GM12892 (cell line): ENCODE results near the gene TTC36.

Source experiments
- DNase-seq: peaks from one replicate; pipeline ENCODE4 v3.0.0; 2011; ENCODE audit not compliant: insufficient read length
- FAIRE-seq: peaks from 2 replicates; lab custom pipeline; 2011; peaks lifted over from hg19 to GRCh38; lab: Jason Lieb, UNC
- POLR2A ChIP-seq: IDR thresholded peaks from 2 replicates; pipeline ENCODE4 v1.6.1; 2011; ENCODE audit warnings: low read depth, low read length, control low read depth
- POLR2AphosphoS5 ChIP-seq: IDR thresholded peaks from 2 replicates; pipeline ENCODE4 v1.6.1; 2011; ENCODE audit warnings: low read depth, low read length, control low read depth
- TAF1 ChIP-seq: IDR thresholded peaks from 2 replicates; pipeline ENCODE4 v1.6.1; 2011; ENCODE audit warnings: low read depth, mild to moderate bottlenecking, control low read depth, low read length, borderline replicate concordance

Gene TTC36

GRCh38 chr11:118524356-118524755 lies 2.9 kb upstream of the TTC36 start:
- FAIRE-seq, result no peak
- no peak for TF ChIP-seq POLR2A
- no peak for TF ChIP-seq TAF1
- no peak for TF ChIP-seq POLR2AphosphoS5

DNA sequence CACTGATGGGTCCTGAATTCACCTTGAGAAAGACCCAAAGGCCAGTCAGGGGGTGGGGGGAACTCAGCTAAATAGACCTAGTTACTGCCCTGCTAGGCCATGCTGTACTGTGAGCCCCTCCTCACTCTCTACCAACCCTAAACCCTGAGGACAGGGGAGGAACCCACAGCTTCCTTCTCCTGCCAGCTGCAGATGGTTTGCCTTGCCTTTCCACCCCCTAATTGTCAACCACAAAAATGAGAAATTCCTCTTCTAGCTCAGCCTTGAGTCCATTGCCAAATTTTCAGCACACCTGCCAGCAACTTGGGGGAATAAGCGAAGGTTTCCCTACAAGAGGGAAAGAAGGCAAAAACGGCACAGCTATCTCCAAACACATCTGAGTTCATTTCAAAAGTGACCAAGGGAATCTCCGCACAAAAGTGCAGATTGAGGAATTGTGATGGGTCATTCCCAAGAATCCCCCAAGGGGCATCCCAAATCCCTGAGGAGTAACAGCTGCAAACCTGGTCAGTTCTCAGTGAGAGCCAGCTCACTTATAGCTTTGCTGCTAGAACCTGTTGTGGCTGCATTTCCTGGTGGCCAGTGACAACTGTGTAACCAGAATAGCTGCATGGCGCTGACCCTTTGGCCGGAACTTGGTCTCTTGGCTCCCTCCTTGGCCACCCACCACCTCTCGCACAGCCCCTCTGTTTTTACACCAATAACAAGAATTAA lies 2.4 kb upstream of the TTC36 start:
- FAIRE-seq (no peak), DNase-seq (no peak)
- TF ChIP-seq POLR2AphosphoS5 (no peak), TAF1 (no peak), POLR2A (no peak)

More at GRCh38 chr11:118524356-118524755, 2.9 kb upstream of the TTC36 start:
- DNase-seq, result no peak

DNA sequence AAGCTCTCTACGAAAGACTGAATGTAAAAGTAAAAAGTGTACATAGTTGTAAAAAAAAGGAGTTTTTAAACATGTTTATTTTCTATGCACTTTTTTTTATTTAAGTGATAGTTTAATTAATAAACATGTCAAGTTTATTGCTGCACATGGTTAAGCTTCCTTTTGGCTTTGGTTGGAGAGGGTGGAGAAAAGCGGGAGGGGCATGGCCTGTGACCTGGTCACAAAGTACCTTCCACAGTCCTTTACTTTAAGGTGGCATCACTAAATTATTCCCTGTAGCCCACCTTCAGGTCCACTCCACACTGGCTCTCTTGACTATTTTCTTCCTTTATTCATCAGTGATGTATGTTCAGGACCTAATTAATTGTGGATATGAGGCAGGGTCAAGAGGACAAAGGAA lies 586 bp upstream of the TTC36 start:
- TF ChIP-seq TAF1 (no peak), POLR2A (0 out of 2 replicates have a peak, but pooled peaks have one; percentile 1)
- FAIRE-seq (no peak), DNase-seq (no peak)

DNA sequence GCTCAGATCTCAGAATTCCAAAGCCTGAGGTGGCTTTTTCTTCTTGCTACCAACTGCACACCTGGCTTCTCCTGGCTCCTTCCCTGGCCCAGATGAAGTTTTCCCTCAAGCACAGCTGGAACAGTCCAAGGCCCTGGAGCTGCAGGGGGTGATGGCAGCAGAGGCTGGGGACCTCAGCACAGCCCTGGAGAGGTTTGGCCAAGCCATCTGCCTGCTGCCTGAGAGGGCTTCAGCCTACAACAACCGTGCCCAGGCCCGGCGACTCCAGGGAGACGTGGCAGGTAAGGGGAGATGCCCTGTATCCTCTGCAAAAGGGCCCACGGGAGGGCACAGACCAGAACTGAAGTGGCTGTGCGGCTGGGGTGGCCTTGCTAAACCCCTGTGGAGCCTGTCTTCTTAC lies 1.2 kb downstream of the TTC36 start:
- TF ChIP-seq POLR2AphosphoS5, result no peak
- TF ChIP-seq TAF1, result no peak
- TF ChIP-seq POLR2A, result no peak
- FAIRE-seq, result no peak
- no peak for DNase-seq

- TF ChIP-seq POLR2AphosphoS5 (no peak), POLR2A (no peak), TAF1 (no peak)
- FAIRE-seq, result no peak
These were observed 2.4 kb downstream of the TTC36 start for GRCh38 chr11:118529584-118530175.

GRCh38 chr11:118530180-118530682 lies 3.0 kb downstream of the TTC36 start:
- DNase-seq (no peak), FAIRE-seq (peak; percentile 85)
- TF ChIP-seq POLR2AphosphoS5, result no peak
- TF ChIP-seq POLR2A, result no peak
- no peak for TF ChIP-seq TAF1

More at GRCh38 chr11:118529584-118530175, 2.4 kb downstream of the TTC36 start:
- DNase-seq, result no peak

DNA sequence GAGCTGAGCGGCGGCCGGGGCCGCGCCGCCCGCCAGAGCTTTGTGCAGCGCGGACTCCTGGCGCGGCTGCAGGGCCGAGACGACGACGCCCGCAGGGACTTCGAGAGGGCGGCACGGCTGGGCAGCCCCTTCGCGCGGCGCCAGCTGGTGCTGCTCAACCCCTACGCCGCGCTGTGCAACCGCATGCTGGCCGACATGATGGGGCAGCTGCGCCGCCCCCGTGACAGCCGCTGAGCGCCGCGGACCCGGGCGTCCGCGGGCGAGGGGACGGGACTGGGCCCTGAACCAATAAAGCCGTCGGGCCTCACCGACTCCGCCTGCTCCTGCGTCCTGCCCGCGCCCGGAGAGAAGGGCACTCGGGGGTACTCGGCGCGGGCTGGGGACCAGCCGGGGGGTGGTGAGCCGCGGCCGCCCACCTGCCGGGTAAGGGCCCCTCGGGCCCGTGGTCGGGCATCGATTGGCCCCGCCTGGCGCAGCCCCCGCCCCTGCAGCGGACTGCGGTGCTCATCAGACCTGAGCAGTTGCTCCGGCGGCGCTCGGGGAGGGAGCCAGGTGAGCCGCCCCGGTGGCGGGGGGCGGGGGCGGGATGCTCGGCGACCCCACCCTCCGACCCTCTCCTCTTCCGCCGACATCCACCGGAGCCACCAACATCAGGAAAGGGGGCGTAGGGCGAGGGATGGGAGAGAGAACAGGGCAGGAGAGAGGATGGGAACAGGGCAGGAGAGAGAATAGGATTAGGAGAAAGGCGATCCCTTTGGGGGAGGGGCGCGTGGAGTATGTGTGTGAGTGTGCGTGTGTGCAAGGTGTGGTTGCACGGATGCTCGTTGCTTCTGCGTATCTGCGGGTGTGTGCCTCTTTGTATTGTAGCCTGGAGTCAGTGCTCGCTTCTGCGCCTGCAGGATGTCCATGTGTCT lies 3.7 kb downstream of the TTC36 start, which contains the start of gene TMEM25:
TSS of gene TMEM25 (plus strand) at position 510 of the 914 bp plus-strand sequence. CDS start 610 bp downstream, outside the sequence.
- no peak for TF ChIP-seq POLR2AphosphoS5
- 0 out of 2 replicates have a peak, but pooled peaks have one; percentile 13 for TF ChIP-seq TAF1
- peak; percentile 15; the same call in 1 of the 2 replicates for TF ChIP-seq POLR2A
- peak; percentile 83 for FAIRE-seq
- DNase-seq, result peak; percentile 94

DNA sequence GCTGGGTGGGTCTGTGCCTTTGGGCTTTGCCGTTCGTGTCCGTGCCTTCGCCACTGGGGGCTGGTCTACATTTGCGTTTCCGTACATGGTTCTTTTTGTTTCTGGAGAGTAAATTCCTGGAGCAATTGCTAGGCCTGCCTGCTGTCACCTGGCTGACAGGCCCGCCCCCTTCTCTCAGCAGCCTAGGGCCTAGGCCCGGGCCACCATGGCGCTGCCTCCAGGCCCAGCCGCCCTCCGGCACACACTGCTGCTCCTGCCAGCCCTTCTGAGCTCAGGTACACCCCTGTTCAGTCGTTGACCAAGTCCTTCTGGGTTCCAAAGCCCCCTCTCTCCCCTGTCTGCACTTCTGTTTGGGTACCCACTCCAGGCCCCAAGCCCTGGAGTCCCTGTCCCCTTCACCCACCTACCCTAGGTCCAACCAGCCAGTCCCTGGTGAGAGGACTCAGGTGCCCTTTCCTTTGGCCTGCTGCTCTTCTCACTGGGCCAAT lies 4.4 kb downstream of the TTC36 start:
- no peak for FAIRE-seq
- peak; percentile 46 for DNase-seq
- no peak for TF ChIP-seq POLR2A
- no peak for TF ChIP-seq TAF1
- no peak for TF ChIP-seq POLR2AphosphoS5

DNA sequence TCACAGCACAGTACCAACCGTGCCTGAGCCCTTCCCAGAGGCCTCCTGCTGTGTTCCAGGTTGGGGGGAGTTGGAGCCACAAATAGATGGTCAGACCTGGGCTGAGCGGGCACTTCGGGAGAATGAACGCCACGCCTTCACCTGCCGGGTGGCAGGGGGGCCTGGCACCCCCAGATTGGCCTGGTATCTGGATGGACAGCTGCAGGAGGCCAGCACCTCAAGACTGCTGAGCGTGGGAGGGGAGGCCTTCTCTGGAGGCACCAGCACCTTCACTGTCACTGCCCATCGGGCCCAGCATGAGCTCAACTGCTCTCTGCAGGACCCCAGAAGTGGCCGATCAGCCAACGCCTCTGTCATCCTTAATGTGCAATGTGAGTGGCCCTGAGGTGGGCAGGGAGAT lies 4.8 kb downstream of the TTC36 start:
- no peak for FAIRE-seq
- no peak for TF ChIP-seq POLR2AphosphoS5
- TF ChIP-seq POLR2A, result no peak
- no peak for TF ChIP-seq TAF1
- DNase-seq, result no peak

GRCh38 chr11:118532852-118533768 lies 5.8 kb downstream of the TTC36 start:
- TF ChIP-seq POLR2AphosphoS5 (no peak), POLR2A (no peak), TAF1 (no peak)
- DNase-seq (no peak), FAIRE-seq (no peak)
